H9 (cell line): ENCODE data around the gene CEP83. TPM values are rescaled to one million over a fixed set of nuclear protein-coding genes. Genes with fewer than 3 reads are reported as not detected.
A peak's percentile ranks its signal among the peaks of the same experiment; 100 is the strongest.

Experiments used
- DNase-seq: peaks from one replicate; pipeline ENCODE4 v3.0.0-alpha.2; 2017
- H2AFZ ChIP-seq: one replicate; pipeline ENCODE4 v1.6.1; 2013; ENCODE audit warnings: mild to moderate bottlenecking, low read length, control low read depth, moderate library complexity
- H2AK5ac ChIP-seq: 2 replicates; pipeline ENCODE4 v1.6.1; 2013; ENCODE audit warnings: low read length, control low read depth, mixed read lengths; ENCODE audit not compliant: insufficient read length
- H2BK120ac ChIP-seq: one replicate; pipeline ENCODE4 v1.6.1; 2013; ENCODE audit warnings: low read depth, mild to moderate bottlenecking, low read length, control low read depth, inconsistent platforms; ENCODE audit not compliant: poor library complexity, severe bottlenecking
- H2BK12ac ChIP-seq: 2 replicates; pipeline ENCODE4 v1.6.1; 2013; ENCODE audit warnings: low read length, control low read depth, mixed read lengths, low read depth; ENCODE audit not compliant: insufficient read length
- H2BK15ac ChIP-seq: 2 replicates; pipeline ENCODE4 v1.6.1; 2013; ENCODE audit warnings: low read depth, low read length, control low read depth
- H2BK20ac ChIP-seq: one replicate; pipeline ENCODE4 v1.6.1; 2013; ENCODE audit warnings: low read depth, mild to moderate bottlenecking, low read length, control low read depth, inconsistent platforms; ENCODE audit not compliant: poor library complexity, severe bottlenecking
- H2BK5ac ChIP-seq: 2 replicates; pipeline ENCODE4 v1.6.1; 2013; ENCODE audit warnings: low read length, control low read depth, mixed read lengths; ENCODE audit not compliant: insufficient read length
- H3K14ac ChIP-seq: 2 replicates; pipeline ENCODE4 v1.6.1; 2013; ENCODE audit warnings: low read length, control low read depth; ENCODE audit not compliant: insufficient read depth
- H3K18ac ChIP-seq: 2 replicates; pipeline ENCODE4 v1.6.1; 2013; ENCODE audit warnings: low read depth, mild to moderate bottlenecking, mixed read lengths, low read length, control low read depth; ENCODE audit not compliant: insufficient read length
- H3K23ac ChIP-seq: 2 replicates; pipeline ENCODE4 v1.6.1; 2013; ENCODE audit warnings: low read length, control low read depth, mixed read lengths, low read depth; ENCODE audit not compliant: insufficient read length
- H3K23me2 ChIP-seq: 2 replicates; pipeline ENCODE4 v1.6.1; 2013; ENCODE audit warnings: low read depth, mild to moderate bottlenecking, mixed read lengths, low read length, control low read depth; ENCODE audit not compliant: insufficient read length, poor library complexity, severe bottlenecking
- H3K27ac ChIP-seq: 2 replicates; pipeline ENCODE4 v1.5.1; 2013; ENCODE audit warnings: low read length, control low read depth, mixed read lengths, low read depth; ENCODE audit not compliant: insufficient read length
- H3K27me3 ChIP-seq: 2 replicates; pipeline ENCODE4 v1.6.1; 2013; ENCODE audit warnings: low read length, control low read depth, inconsistent platforms; ENCODE audit not compliant: insufficient read depth
- H3K4ac ChIP-seq: 2 replicates; pipeline ENCODE4 v1.6.1; 2013; ENCODE audit warnings: low read depth, mild to moderate bottlenecking, control low read depth, inconsistent platforms, low read length, moderate library complexity
- H3K4me1 ChIP-seq: 2 replicates; pipeline ENCODE4 v1.6.1; 2013; ENCODE audit warnings: low read length, control low read depth, inconsistent platforms; ENCODE audit not compliant: insufficient read depth
- H3K4me2 ChIP-seq: 2 replicates; pipeline ENCODE4 v1.6.1; 2013; ENCODE audit warnings: low read length, control low read depth, mixed read lengths; ENCODE audit not compliant: insufficient read length, insufficient read depth
- H3K56ac ChIP-seq: 2 replicates; pipeline ENCODE4 v1.6.1; 2013; ENCODE audit warnings: low read depth, mild to moderate bottlenecking, mixed read lengths, low read length, control low read depth; ENCODE audit not compliant: insufficient read length
- H3K79me1 ChIP-seq: 2 replicates; pipeline ENCODE4 v1.6.1; 2013; ENCODE audit warnings: low read depth, mild to moderate bottlenecking, moderate library complexity, low read length, control low read depth, inconsistent platforms; ENCODE audit not compliant: insufficient read depth, poor library complexity, severe bottlenecking
- H3K79me2 ChIP-seq: 2 replicates; pipeline ENCODE4 v1.6.1; 2013; ENCODE audit warnings: low read length, control low read depth, inconsistent platforms; ENCODE audit not compliant: insufficient read depth
- H3K9ac ChIP-seq: 2 replicates; pipeline ENCODE4 v1.6.1; 2013; ENCODE audit warnings: low read length, control low read depth, mixed read lengths; ENCODE audit not compliant: insufficient read length; ENCODE audit errors: extremely low read depth
- H3K9me3 ChIP-seq: one replicate; pipeline ENCODE4 v1.6.1; 2013; ENCODE audit warnings: low read depth, low read length, inconsistent platforms; ENCODE audit not compliant: control insufficient read depth
- H3T11ph ChIP-seq: one replicate; pipeline ENCODE4 v1.6.1; 2013; ENCODE audit warnings: mild to moderate bottlenecking, low read length, control low read depth, inconsistent platforms
- H4K20me1 ChIP-seq: one replicate; pipeline ENCODE4 v1.6.1; 2013; ENCODE audit not compliant: control insufficient read depth, insufficient read length, insufficient read depth
- H4K5ac ChIP-seq: 2 replicates; pipeline ENCODE4 v1.6.1; 2013; ENCODE audit warnings: low read depth, mild to moderate bottlenecking, mixed read lengths, low read length, control low read depth; ENCODE audit not compliant: insufficient read length
- H4K8ac ChIP-seq: replicated peaks from 2 replicates; pipeline ENCODE4 v1.6.1; 2013; ENCODE audit warnings: low read length, control low read depth, mixed read lengths, low read depth; ENCODE audit not compliant: insufficient read length
- H4K91ac ChIP-seq: 2 replicates; pipeline ENCODE4 v1.6.1; 2013; ENCODE audit warnings: low read depth, mild to moderate bottlenecking, moderate library complexity, mixed read lengths, low read length, control low read depth; ENCODE audit not compliant: insufficient read length
- H3K27ac Mint-ChIP-seq, 3 experiments: 2 replicates in 2 of 3; 3 replicates in 1 of 3; pipeline ENCODE4 v1.8.0; 2020 to 2021; ENCODE audit warnings: mixed read lengths in 3 of 3, mild to moderate bottlenecking in 1 of 3, moderate library complexity in 1 of 3
- H3K27me3 Mint-ChIP-seq: 2 replicates; pipeline ENCODE4 v1.8.0; 2021; ENCODE audit warnings: low read depth, mild to moderate bottlenecking, moderate library complexity, mixed read lengths
- H3K36me3 Mint-ChIP-seq, 3 experiments: 2 replicates in 2 of 3; 3 replicates in 1 of 3; pipeline ENCODE4 v1.8.0; 2020 to 2021; ENCODE audit warnings: low read depth in 3 of 3, mixed read lengths in 3 of 3; ENCODE audit not compliant: insufficient read depth in 1 of 3
- H3K4me1 Mint-ChIP-seq, 2 experiments: 2 replicates each; pipeline ENCODE4 v1.8.0; 2020; ENCODE audit warnings: mixed read lengths in 2 of 2
- H3K4me3 Mint-ChIP-seq, 2 experiments: 2 replicates in 1 of 2; 3 replicates in 1 of 2; pipeline ENCODE4 v1.8.0; 2020 to 2021; ENCODE audit warnings: mild to moderate bottlenecking in 2 of 2, mixed read lengths in 2 of 2, moderate library complexity in 1 of 2
- H3K9me3 Mint-ChIP-seq, 2 experiments: 2 replicates in 1 of 2; 3 replicates in 1 of 2; pipeline ENCODE4 v1.8.0; 2020; ENCODE audit warnings: mild to moderate bottlenecking in 2 of 2, mixed read lengths in 2 of 2, moderate library complexity in 1 of 2
- CTCF ChIP-seq: fragments of 200-600 bp; sonication (generic); conservative IDR thresholded peaks from 3 replicates; pipeline ENCODE4 v1.8.0; 2021; ENCODE audit warnings: antibody characterized with exemption, mild to moderate bottlenecking
- WGBS: extraction: QIAGEN DNeasy Blood & Tissue Kit; methylation state at CpG from one replicate; pipeline ENCODE4 v1.1.7; 2013; ENCODE audit warnings: missing lambda C conversion rate, low lambda C conversion rate, mixed read lengths; ENCODE audit not compliant: insufficient read length; ENCODE audit errors: extremely low coverage; 5-methylcytosine and 5-hydroxymethylcytosine counted together
- total RNA-seq: library from RNA; stranded (reverse); gene quantifications from 2 replicates; pipeline ENCODE4 v1.2.1, GENCODE V29; 2021

The CEP83 gene
- total RNA-seq, 1 experiment from 2014 or later, result 26.5 TPM

GRCh38 chr12:94429191-94429590 is 30.5 kb downstream of the CEP83 start:
- Histone ChIP-seq H4K91ac (peak overlapping the region; percentile 48), H3K9ac (no peak overlapping the region), H4K8ac (no peak overlapping the region), H4K5ac (no peak overlapping the region), H2BK15ac (no peak overlapping the region), H2BK5ac (no peak overlapping the region), H3K4me2 (no peak overlapping the region), H3K79me2 (peaks cover 9% of the 10 kb centered on the region; the same call in 1 of the 2 replicates), H3K14ac (no peak overlapping the region; the same call in 1 of the 2 replicates), H3K79me1 (no peaks in the 10 kb centered on the region), H2BK20ac (no peak overlapping the region), H2BK120ac (no peak overlapping the region), H3K4ac (no peak overlapping the region), H3T11ph (no peak overlapping the region), H3K27ac (no peak overlapping the region), H3K9me3 (no peaks in the 10 kb centered on the region), H3K23me2 (no peaks in the 10 kb centered on the region), H3K4me1 (peaks cover 9% of the 10 kb centered on the region), H4K20me1 (no peaks in the 10 kb centered on the region), H3K23ac (no peak overlapping the region), H3K18ac (no peak overlapping the region), H3K27me3 (no peaks in the 10 kb centered on the region), H2BK12ac (no peak overlapping the region), H2AK5ac (no peak overlapping the region), H3K56ac (no peak overlapping the region), H2AFZ (no peak overlapping the region)
- DNase-seq, result peak; percentile 61
- no peak overlapping the region for H3K4me3 Mint-ChIP-seq
- peaks cover 26 to 32% of the 10 kb centered on the region in 2 experiments for H3K9me3 Mint-ChIP-seq
- H3K4me1 Mint-ChIP-seq, result peaks cover 57 to 73% of the 10 kb centered on the region in 2 experiments
- peak overlapping the region; percentile 30 to 86 (median 78); a peak in 4 of 7 replicates for H3K27ac Mint-ChIP-seq
- WGBS, result no CpG with 5 or more reads among the region's 2 CpGs
- no peaks in the 10 kb centered on the region for H3K27me3 Mint-ChIP-seq
- TF ChIP-seq CTCF, result no peak
- H3K36me3 Mint-ChIP-seq, result peaks cover 15 to 39% (median 26%) of the 10 kb centered on the region in 3 experiments
